Measurements from ENCODE around the gene UQCRC1. TPM values are rescaled to one million over a fixed set of nuclear protein-coding genes. Genes with fewer than 3 reads are reported as not detected.

The UQCRC1 gene
- total RNA-seq, 1 experiment from 2014 or later: 288 TPM

GRCh38 chr3:48565186-48565585, 44.3 kb downstream of the UQCRC1 start:
- no peak for DNase-seq (ENCODE audit: low read depth, low spot score)
- in situ Hi-C loops (cut with HindIII; ENCODE audit: low pct_unique_long_range_greater_than_20kb, low sequenced_read_pairs): no loop called here

- in situ Hi-C loops (cut with HindIII; ENCODE audit: low pct_unique_long_range_greater_than_20kb, low sequenced_read_pairs): no loop called here
- DNase-seq (ENCODE audit: low read depth, low spot score): no peak
These were observed 44.8 kb downstream of the UQCRC1 start for GRCh38 chr3:48564667-48565066.

- in situ Hi-C loops (cut with HindIII; ENCODE audit: low pct_unique_long_range_greater_than_20kb, low sequenced_read_pairs): no loop called here
- peak; percentile 92 for DNase-seq (ENCODE audit: low read depth, low spot score)
These were observed 45.4 kb downstream of the UQCRC1 start for GRCh38 chr3:48564022-48564421.

GRCh38 chr3:48563382-48563918, 46.0 kb downstream of the UQCRC1 start, which contains the start of gene UCN2:
UCN2 (minus strand) TSS chr3:48563781; CDS start chr3:48563124, 657 bp downstream.
- DNase-seq (ENCODE audit: low read depth, low spot score): peak; percentile 55
- in situ Hi-C loops (cut with HindIII; ENCODE audit: low pct_unique_long_range_greater_than_20kb, low sequenced_read_pairs): no loop called here

- in situ Hi-C loops (cut with HindIII; ENCODE audit: low pct_unique_long_range_greater_than_20kb, low sequenced_read_pairs): no loop called here
- DNase-seq (ENCODE audit: low read depth, low spot score): no peak
These were observed 46.9 kb downstream of the UQCRC1 start for GRCh38 chr3:48562367-48563095.

GRCh38 chr3:48561045-48561736, 48.3 kb downstream of the UQCRC1 start:
- DNase-seq (ENCODE audit: low read depth, low spot score): peak; percentile 77
- in situ Hi-C loops (cut with HindIII; ENCODE audit: low pct_unique_long_range_greater_than_20kb, low sequenced_read_pairs): no loop called here

GRCh38 chr3:48560648-48561018, 48.8 kb downstream of the UQCRC1 start:
- in situ Hi-C loops (cut with HindIII; ENCODE audit: low pct_unique_long_range_greater_than_20kb, low sequenced_read_pairs): no loop called here
- no peak for DNase-seq (ENCODE audit: low read depth, low spot score)

GRCh38 chr3:48558493-48559134, 50.8 kb downstream of the UQCRC1 start:
- in situ Hi-C loops (cut with HindIII; ENCODE audit: low pct_unique_long_range_greater_than_20kb, low sequenced_read_pairs): no loop called here
- no peak for DNase-seq (ENCODE audit: low read depth, low spot score)

GRCh38 chr3:48556796-48557626, 52.4 kb downstream of the UQCRC1 start, which contains the start of gene PFKFB4:
PFKFB4 (minus strand) TSS chr3:48556803; CDS start chr3:48556777, 26 bp downstream.
- DNase-seq (ENCODE audit: low read depth, low spot score): peak; percentile 99
- in situ Hi-C loops (cut with HindIII; ENCODE audit: low pct_unique_long_range_greater_than_20kb, low sequenced_read_pairs): no loop called here

- in situ Hi-C loops (cut with HindIII; ENCODE audit: low pct_unique_long_range_greater_than_20kb, low sequenced_read_pairs): no loop called here
These were observed 53.3 kb downstream of the UQCRC1 start for GRCh38 chr3:48555949-48556795.

GRCh38 chr3:48555231-48555948, 54.1 kb downstream of the UQCRC1 start:
- no peak for DNase-seq (ENCODE audit: low read depth, low spot score)
- in situ Hi-C loops (cut with HindIII; ENCODE audit: low pct_unique_long_range_greater_than_20kb, low sequenced_read_pairs): no loop called here

More at GRCh38 chr3:48555949-48556795, 53.3 kb downstream of the UQCRC1 start:
- no peak for DNase-seq (ENCODE audit: low read depth, low spot score)

GRCh38 chr3:48553886-48554845, 55.3 kb downstream of the UQCRC1 start:
- in situ Hi-C loops (cut with HindIII; ENCODE audit: low pct_unique_long_range_greater_than_20kb, low sequenced_read_pairs): no loop called here
- DNase-seq (ENCODE audit: low read depth, low spot score): no peak

- no peak for DNase-seq (ENCODE audit: low read depth, low spot score)
- in situ Hi-C loops (cut with HindIII; ENCODE audit: low pct_unique_long_range_greater_than_20kb, low sequenced_read_pairs): no loop called here
These were observed 56.1 kb downstream of the UQCRC1 start for GRCh38 chr3:48553361-48553760.

- in situ Hi-C loops (cut with HindIII; ENCODE audit: low pct_unique_long_range_greater_than_20kb, low sequenced_read_pairs): no loop called here
- no peak for DNase-seq (ENCODE audit: low read depth, low spot score)
These were observed 57.1 kb downstream of the UQCRC1 start for GRCh38 chr3:48552111-48552951.
